Renal cortical epithelial cell (primary cell): ENCODE results near the gene REEP6. TPM values are rescaled to one million over a fixed set of nuclear protein-coding genes. Genes with fewer than 3 reads are reported as not detected.
"Not testable (repeated sequence)": the region's sequence is repeated elsewhere in the genome, so short reads cannot be mapped to it uniquely, and the experiment has no call there.

Experiments
- DNase-seq: peaks from one replicate; pipeline ENCODE4 v3.0.0-alpha.2; 2011; ENCODE audit warnings: low read depth
- total RNA-seq: library from RNA; depleted of rRNA; stranded (reverse); fragments of >200 nt; gene quantifications from 2 replicates; pipeline ENCODE4 v1.2.3, GENCODE V29; 2014

The REEP6 gene
- total RNA-seq, 1 donor from 2014 or later = 8.7 TPM

- peak; percentile 93 for DNase-seq
Measured at GRCh38 chr19:1490311-1491113, 469 bp upstream of the REEP6 start, which contains the start of gene PCSK4. TSS of gene PCSK4 (minus strand) at chr19:1490350. CDS start at chr19:1490346, 4 bp downstream.

GRCh38 chr19:1491849-1492170, 829 bp downstream of the REEP6 start:
- no peak for DNase-seq

- DNase-seq = peak; percentile 26
Measured at GRCh38 chr19:1492474-1493006, 1.6 kb downstream of the REEP6 start.

- DNase-seq = no peak
Measured at GRCh38 chr19:1494115-1494815, 3.3 kb downstream of the REEP6 start.

GRCh38 chr19:1495051-1495798, 4.2 kb downstream of the REEP6 start:
- DNase-seq = no peak

GRCh38 chr19:1495799-1496713, 5.1 kb downstream of the REEP6 start:
- no peak for DNase-seq

- DNase-seq = no peak
Measured at GRCh38 chr19:1496714-1497577, 6.0 kb downstream of the REEP6 start.

- no peak for DNase-seq
Measured at GRCh38 chr19:1497578-1498235, 6.7 kb downstream of the REEP6 start.

GRCh38 chr19:1499231-1499630, 8.2 kb downstream of the REEP6 start:
- not testable (repeated sequence) for DNase-seq

- DNase-seq = peak; percentile 42
Measured at GRCh38 chr19:1501200-1501595, 10.2 kb downstream of the REEP6 start.

GRCh38 chr19:1502433-1503088, 11.6 kb downstream of the REEP6 start:
- DNase-seq = no peak

- no peak for DNase-seq
Measured at GRCh38 chr19:1503089-1503924, 12.3 kb downstream of the REEP6 start.

GRCh38 chr19:1503925-1504773, 13.2 kb downstream of the REEP6 start:
- DNase-seq = no peak

- no peak for DNase-seq
Measured at GRCh38 chr19:1505012-1505411, 14.0 kb downstream of the REEP6 start.

- DNase-seq = no peak
Measured at GRCh38 chr19:1505991-1506881, 15.3 kb downstream of the REEP6 start.

- no peak for DNase-seq
Measured at GRCh38 chr19:1507192-1507660, 16.2 kb downstream of the REEP6 start.
